ENCODE measurements around the gene C21orf91. TPM values are rescaled to one million over a fixed set of nuclear protein-coding genes. Genes with fewer than 3 reads are reported as not detected.

Gene C21orf91
- total RNA-seq, 4 donors from 2014 or later = 3.6 to 14.2 (median 9.5) TPM

DNA sequence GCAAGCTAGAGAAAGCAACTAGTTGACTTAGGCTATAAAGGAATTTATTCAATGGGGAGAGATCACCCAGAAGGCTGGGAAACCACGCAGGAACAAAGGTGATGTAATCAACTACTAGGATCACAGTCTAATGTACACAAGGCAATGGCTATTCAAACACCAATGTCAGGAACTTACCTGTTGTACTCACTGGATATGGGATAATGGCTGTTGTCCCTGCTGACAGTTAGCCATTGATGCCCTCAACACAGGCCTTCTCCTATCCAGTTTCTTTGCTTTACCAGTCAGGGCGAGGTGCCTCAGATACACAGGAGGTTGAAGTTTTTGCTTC, 32.3 kb downstream of the C21orf91 start:
- no peak for DNase-seq (ENCODE audit: low spot score in 2 of 2)
- Histone ChIP-seq H3K4me1 (no peaks in the 10 kb centered on the region), H3K4me3 (no peak overlapping the region), H3K36me3 (peaks cover 0 to 45% (median 0%) of the 10 kb centered on the region in 3 donors), H3K27me3 (no peaks in the 10 kb centered on the region), H3K27ac (no peak overlapping the region), H3K9me3 (no peaks in the 10 kb centered on the region)
- TF ChIP-seq, protein P1, sequence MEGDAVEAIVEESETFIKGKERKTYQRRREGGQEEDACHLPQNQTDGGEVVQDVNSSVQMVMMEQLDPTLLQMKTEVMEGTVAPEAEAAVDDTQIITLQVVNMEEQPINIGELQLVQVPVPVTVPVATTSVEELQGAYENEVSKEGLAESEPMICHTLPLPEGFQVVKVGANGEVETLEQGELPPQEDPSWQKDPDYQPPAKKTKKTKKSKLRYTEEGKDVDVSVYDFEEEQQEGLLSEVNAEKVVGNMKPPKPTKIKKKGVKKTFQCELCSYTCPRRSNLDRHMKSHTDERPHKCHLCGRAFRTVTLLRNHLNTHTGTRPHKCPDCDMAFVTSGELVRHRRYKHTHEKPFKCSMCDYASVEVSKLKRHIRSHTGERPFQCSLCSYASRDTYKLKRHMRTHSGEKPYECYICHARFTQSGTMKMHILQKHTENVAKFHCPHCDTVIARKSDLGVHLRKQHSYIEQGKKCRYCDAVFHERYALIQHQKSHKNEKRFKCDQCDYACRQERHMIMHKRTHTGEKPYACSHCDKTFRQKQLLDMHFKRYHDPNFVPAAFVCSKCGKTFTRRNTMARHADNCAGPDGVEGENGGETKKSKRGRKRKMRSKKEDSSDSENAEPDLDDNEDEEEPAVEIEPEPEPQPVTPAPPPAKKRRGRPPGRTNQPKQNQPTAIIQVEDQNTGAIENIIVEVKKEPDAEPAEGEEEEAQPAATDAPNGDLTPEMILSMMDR (IDR thresholded peaks at IDR 0.05) = no peak
- TF ChIP-seq POLR2A (IDR thresholded peaks at IDR 0.05) = no peak
- TF ChIP-seq EP300 (IDR thresholded peaks at IDR 0.05) = no peak
- 92 to 100% methylated on average over 2 of the region's 2 CpGs for WGBS, 2 donors

DNA sequence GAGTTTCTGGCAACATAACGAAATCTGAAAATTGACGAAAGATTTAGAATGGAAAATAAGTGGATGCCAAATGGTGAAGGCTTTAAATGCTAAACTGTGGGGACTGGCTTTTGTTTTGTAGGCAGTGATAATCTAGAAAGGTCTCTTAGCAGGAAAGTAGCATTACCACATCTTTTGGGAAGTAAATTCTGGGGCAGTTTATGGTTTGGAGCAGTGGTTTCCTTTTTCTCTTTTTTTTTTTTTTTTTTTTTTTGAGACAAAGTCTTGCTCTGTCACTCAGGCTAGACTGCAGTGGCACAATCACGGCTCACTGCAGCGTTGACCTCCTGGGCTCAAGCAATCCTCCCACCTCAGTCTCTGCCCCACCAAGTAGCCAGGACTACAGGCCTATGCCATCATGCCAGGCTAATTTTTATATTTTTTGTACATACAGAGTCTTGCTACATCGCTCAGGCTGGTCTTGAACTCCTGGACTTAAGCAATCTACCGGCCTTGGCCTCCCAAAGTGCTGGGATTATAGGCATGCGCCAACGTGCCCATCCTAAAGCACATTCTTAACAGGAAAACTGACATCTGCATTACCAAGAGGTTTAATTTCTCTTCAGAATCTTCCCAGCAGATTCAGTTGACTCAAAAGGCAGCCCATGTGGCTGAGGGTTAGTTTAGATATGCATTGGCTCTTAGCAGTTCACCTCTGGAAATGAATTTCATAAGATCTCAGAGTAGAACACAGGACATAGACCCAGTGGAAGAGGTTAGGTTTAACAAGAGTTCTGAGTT, 32.9 kb downstream of the C21orf91 start:
- Histone ChIP-seq H3K4me1 (no peaks in the 10 kb centered on the region), H3K9me3 (no peaks in the 10 kb centered on the region), H3K36me3 (peaks cover 0 to 40% (median 0%) of the 10 kb centered on the region in 3 donors), H3K4me3 (no peak overlapping the region), H3K27ac (no peak overlapping the region), H3K27me3 (no peaks in the 10 kb centered on the region)
- WGBS, 2 donors = 84 to 92% methylated on average over 8 of the region's 8 CpGs
- DNase-seq (ENCODE audit: low spot score in 2 of 2) = no peak
- TF ChIP-seq EP300 (IDR thresholded peaks at IDR 0.05) = no peak
- TF ChIP-seq POLR2A (IDR thresholded peaks at IDR 0.05) = no peak
- TF ChIP-seq, protein P1 (IDR thresholded peaks at IDR 0.05) = no peak

DNA sequence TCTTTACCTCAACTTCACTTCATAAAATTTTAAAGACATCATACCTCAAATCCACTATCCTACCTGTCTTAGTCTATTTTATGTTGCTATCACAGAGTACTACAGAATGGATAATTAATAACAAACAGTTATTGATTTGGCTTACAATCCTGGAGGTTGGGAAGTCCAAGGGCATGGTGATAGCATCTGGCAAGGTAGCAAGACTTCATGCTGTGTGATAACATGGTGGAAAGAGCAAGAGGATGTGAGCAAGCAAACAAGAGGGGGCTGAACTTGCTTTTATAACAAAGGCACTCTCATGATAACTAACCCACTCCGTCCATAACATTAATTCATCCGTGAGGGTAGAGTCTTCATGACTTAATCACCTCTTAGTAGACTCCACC, 33.8 kb downstream of the C21orf91 start:
- TF ChIP-seq, protein P1 (IDR thresholded peaks at IDR 0.05) = no peak
- no peak for TF ChIP-seq EP300 (IDR thresholded peaks at IDR 0.05)
- no peak for TF ChIP-seq POLR2A (IDR thresholded peaks at IDR 0.05)
- Histone ChIP-seq H3K36me3 (peaks cover 0 to 38% (median 0%) of the 10 kb centered on the region in 3 donors), H3K9me3 (no peaks in the 10 kb centered on the region), H3K27me3 (no peaks in the 10 kb centered on the region), H3K4me1 (no peaks in the 10 kb centered on the region), H3K27ac (no peak overlapping the region), H3K4me3 (no peak overlapping the region)
- 94 to 95% methylated on average over 2 of the region's 2 CpGs for WGBS, 2 donors
- no peak for DNase-seq (ENCODE audit: low spot score in 2 of 2)

DNA sequence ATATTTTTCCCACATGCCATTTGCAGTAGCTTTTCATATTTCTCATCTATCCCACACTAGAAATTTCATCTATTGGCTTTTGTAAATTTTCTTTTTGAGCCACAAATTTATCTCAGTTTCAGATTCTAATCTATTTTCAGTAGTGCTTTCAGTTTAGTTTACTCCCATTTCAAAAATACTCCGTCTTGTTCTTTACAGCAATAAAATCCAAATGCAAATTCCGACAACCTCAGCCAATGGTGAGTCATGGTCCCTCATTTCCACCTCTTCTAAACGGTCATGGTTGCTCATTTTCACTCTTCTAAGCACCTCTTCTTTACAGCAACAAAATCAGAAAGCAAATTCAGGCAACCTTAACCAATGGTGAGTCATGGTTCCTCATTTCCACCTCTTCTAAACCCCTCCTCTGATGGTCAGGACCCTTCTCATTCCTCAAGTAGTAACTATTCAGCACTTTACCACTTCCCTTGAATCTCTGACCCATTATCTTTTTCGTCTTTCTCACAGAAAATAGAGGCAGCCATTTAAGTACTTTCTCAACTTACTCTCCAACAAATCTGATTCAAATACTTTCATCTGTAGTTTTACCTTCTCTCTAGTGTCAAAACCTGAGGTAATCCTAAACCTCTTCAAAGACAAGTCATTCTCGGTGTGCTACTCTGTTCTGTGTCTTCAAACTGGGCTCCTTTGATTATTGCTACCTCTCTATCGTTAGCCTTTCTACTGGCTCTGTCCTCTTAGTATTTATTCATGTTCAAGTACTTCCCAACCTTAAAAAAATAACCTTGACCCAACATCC, 34.4 kb downstream of the C21orf91 start:
- TF ChIP-seq, protein P1 (IDR thresholded peaks at IDR 0.05) = no peak
- TF ChIP-seq POLR2A (IDR thresholded peaks at IDR 0.05) (no peak), EP300 (IDR thresholded peaks at IDR 0.05) (no peak)
- Histone ChIP-seq H3K36me3 (peaks cover 0 to 38% (median 0%) of the 10 kb centered on the region in 3 donors), H3K27me3 (no peaks in the 10 kb centered on the region), H3K9me3 (no peaks in the 10 kb centered on the region), H3K27ac (peak overlapping the region in 1 of 4 donors; percentile 4), H3K4me1 (no peaks in the 10 kb centered on the region), H3K4me3 (no peak overlapping the region)
- 77 to 90% methylated on average over 6 of the region's 6 CpGs for whole genome bisulfite sequencing, 2 donors
- DNase-seq (ENCODE audit: low spot score in 2 of 2) = no peak

DNA sequence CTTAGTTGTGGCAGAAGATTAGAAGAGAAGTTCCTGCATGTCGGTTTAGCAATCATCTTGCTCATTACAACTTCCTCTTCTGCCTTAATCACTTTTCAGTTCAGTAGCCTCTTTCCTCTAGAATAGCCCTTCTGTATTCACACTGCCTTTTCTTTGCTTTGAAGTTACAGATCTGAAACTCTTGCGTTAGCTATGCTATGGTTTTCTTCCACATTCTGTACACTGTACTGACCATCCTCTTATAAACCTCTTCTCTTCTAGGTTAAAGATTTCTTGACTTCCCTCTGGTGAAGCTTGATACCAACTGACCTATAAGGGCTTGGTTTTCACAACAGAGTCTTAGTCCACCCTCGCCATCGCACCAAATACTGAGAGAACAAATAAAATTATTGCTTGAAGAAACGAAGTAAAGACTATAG, 35.0 kb downstream of the C21orf91 start:
- TF ChIP-seq EP300 (IDR thresholded peaks at IDR 0.05) (no peak), POLR2A (IDR thresholded peaks at IDR 0.05) (no peak)
- TF ChIP-seq, protein P1 (IDR thresholded peaks at IDR 0.05) = no peak
- H3K27me3 ChIP-seq = no peaks in the 10 kb centered on the region

More for the DNA sequence above, 35.0 kb downstream of the C21orf91 start:
- 62 to 66% methylated on average over 5 of the region's 5 CpGs for WGBS, 2 donors
- Histone ChIP-seq H3K4me3 (no peak overlapping the region), H3K4me1 (no peaks in the 10 kb centered on the region), H3K27ac (peak overlapping the region in 1 of 4 donors; percentile 4), H3K9me3 (no peaks in the 10 kb centered on the region), H3K36me3 (peaks cover 0 to 38% (median 0%) of the 10 kb centered on the region in 3 donors)
- DNase-seq (ENCODE audit: low spot score in 2 of 2) = no peak

Measured in tibial nerve (tissue), 4 donors.